Lung (tissue), 12 donors: ENCODE results near the gene CTDSP1. TPM values are rescaled to one million over a fixed set of nuclear protein-coding genes. Genes with fewer than 3 reads are reported as not detected.

Experiments
- ATAC-seq: fragments of 200-7000 bp; cut with Tn5 transposase; one replicate; pipeline ENCODE4 v1.9.1; 2020; ENCODE audit warnings: moderate number of reproducible peaks; ENCODE audit not compliant: insufficient read depth, low FRiP score
- DNase-seq, 3 donors: peaks; one replicate each; pipeline ENCODE4 v3.0.0-alpha.2; 2013 to 2017
- H3K27ac ChIP-seq, 2 donors: one replicate each; pipeline ENCODE4 v1.5.1; 2013; ENCODE audit warnings: mild to moderate bottlenecking in 2 of 2, moderate library complexity in 2 of 2, control low read depth in 1 of 2, inconsistent platforms in 1 of 2, low read depth in 1 of 2, low read length in 1 of 2
- H3K27me3 ChIP-seq, 3 donors: one replicate each; pipeline ENCODE4 v1.5.1; 2013; ENCODE audit warnings: low read length in 2 of 3; ENCODE audit not compliant: control insufficient read depth in 3 of 3, insufficient read depth in 3 of 3
- H3K36me3 ChIP-seq, 4 donors: one replicate each; pipeline ENCODE4 v1.5.1; 2013; ENCODE audit warnings: low read length in 4 of 4, mild to moderate bottlenecking in 1 of 4, moderate library complexity in 1 of 4; ENCODE audit not compliant: control insufficient read depth in 4 of 4, insufficient read depth in 4 of 4
- H3K4me1 ChIP-seq, 5 donors: one replicate each; pipeline ENCODE4 v1.5.1; 2013; ENCODE audit warnings: low read length in 5 of 5, mild to moderate bottlenecking in 2 of 5, moderate library complexity in 1 of 5; ENCODE audit not compliant: control insufficient read depth in 5 of 5, insufficient read depth in 5 of 5
- H3K4me3 ChIP-seq: one replicate; pipeline ENCODE4 v1.5.1; 2013; ENCODE audit warnings: mild to moderate bottlenecking, control low read depth, moderate library complexity
- H3K9ac ChIP-seq, 2 donors: one replicate each; pipeline ENCODE4 v1.5.1; 2013; ENCODE audit warnings: low read length in 2 of 2, control low read depth in 1 of 2; ENCODE audit not compliant: insufficient read depth in 1 of 2
- H3K9me3 ChIP-seq, 4 donors: one replicate each; pipeline ENCODE4 v1.5.1; 2013; ENCODE audit warnings: low read length in 3 of 4, mild to moderate bottlenecking in 1 of 4, moderate library complexity in 1 of 4; ENCODE audit not compliant: control insufficient read depth in 4 of 4, insufficient read depth in 3 of 4
- WGBS, 2 donors: extraction: QIAGEN DNeasy Blood & Tissue Kit; methylation state at CpG; one replicate each; pipeline ENCODE4 v1.1.7; 2013; 5-methylcytosine and 5-hydroxymethylcytosine counted together
- polyA plus RNA-seq, 2 donors: library from polyadenylated mRNA; stranded (reverse); fragments of 200-250 nt; gene quantifications; one replicate each; pipeline ENCODE4 v1.2.1, GENCODE V29; 2013
- total RNA-seq, 2 donors: library from RNA; depleted of rRNA in 1 of 2; stranded (reverse); fragments of >200 nt in 1 of 2; gene quantifications; one replicate each; pipeline ENCODE4 v1.2.1, GENCODE V29; 2014 to 2021
- TF ChIP-seq, protein P1 (sequence below): IDR thresholded peaks from 2 replicates; pipeline ENCODE4 v1.5.1; 2012; ENCODE audit warnings: mild to moderate bottlenecking; ENCODE audit errors: control extremely low read depth, extremely low read depth
- donor health status: control.
- donor health status: control.
- donor health status: Bipolar disorder and iron deficiency.
- donor health status: healthy.
- donor health status: DM: yes; HTN: yes; CAD: no.

The CTDSP1 gene
- total and polyA plus RNA-seq, 4 donors, result 113 to 183 (median 139) TPM

DNA sequence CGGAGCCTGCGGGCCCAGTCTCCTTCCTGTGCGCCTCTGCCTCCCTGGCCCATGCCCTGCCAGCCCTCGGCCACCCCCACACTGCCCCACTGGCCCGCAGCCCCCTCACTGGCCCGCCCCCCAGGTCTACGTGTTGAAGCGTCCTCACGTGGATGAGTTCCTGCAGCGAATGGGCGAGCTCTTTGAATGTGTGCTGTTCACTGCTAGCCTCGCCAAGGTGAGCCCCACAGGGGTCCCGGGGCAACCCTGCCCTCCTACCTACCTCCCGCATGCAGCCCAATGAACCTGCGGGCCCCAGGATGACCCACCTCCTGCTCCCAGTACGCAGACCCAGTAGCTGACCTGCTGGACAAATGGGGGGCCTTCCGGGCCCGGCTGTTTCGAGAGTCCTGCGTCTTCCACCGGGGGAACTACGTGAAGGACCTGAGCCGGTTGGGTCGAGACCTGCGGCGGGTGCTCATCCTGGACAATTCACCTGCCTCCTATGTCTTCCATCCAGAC lies 3.3 kb downstream of the CTDSP1 start:
- peak overlapping the region in 1 of 2 donors; percentile 83 for H3K27ac ChIP-seq
- TF ChIP-seq, protein P1, sequence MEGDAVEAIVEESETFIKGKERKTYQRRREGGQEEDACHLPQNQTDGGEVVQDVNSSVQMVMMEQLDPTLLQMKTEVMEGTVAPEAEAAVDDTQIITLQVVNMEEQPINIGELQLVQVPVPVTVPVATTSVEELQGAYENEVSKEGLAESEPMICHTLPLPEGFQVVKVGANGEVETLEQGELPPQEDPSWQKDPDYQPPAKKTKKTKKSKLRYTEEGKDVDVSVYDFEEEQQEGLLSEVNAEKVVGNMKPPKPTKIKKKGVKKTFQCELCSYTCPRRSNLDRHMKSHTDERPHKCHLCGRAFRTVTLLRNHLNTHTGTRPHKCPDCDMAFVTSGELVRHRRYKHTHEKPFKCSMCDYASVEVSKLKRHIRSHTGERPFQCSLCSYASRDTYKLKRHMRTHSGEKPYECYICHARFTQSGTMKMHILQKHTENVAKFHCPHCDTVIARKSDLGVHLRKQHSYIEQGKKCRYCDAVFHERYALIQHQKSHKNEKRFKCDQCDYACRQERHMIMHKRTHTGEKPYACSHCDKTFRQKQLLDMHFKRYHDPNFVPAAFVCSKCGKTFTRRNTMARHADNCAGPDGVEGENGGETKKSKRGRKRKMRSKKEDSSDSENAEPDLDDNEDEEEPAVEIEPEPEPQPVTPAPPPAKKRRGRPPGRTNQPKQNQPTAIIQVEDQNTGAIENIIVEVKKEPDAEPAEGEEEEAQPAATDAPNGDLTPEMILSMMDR, result no peak
- ATAC-seq, result no peak
- H3K27me3 ChIP-seq, result no peaks in the 10 kb centered on the region
- H3K9me3 ChIP-seq, result no peaks in the 10 kb centered on the region
- H3K9ac ChIP-seq, result no peak overlapping the region
- H3K36me3 ChIP-seq, result peaks cover 9 to 33% (median 14%) of the 10 kb centered on the region in 4 donors
- no peak overlapping the region for H3K4me3 ChIP-seq
- WGBS, 2 donors, result 81 to 86% methylated on average over 26 of the region's 26 CpGs
- H3K4me1 ChIP-seq, result peaks cover 0 to 50% (median 28%) of the 10 kb centered on the region in 5 donors
- no peak for DNase-seq

DNA sequence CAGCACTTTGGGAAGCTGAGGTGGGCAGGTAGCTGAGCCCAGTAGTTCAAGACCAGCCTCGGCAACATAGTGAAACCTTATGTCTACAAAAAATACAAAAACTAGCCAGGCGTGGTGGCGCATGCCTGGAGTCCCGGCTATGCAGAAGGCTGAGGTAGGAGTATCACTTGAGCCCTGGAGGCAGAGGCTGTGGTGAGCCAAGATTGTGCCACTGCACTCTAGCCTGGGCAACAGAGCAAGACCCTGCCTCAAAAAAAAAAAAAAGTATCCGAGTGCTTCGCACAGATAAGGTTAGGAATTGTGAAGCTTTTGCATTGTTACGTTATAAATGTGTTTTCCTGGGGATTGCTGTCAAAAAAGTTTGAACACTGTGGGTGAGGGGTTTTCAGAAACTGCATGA lies 4.1 kb downstream of the CTDSP1 start:
- Histone ChIP-seq H3K4me1 (peaks cover 0 to 46% (median 28%) of the 10 kb centered on the region in 5 donors), H3K27ac (no peak overlapping the region), H3K36me3 (peaks cover 9 to 33% (median 14%) of the 10 kb centered on the region in 4 donors), H3K27me3 (no peaks in the 10 kb centered on the region), H3K4me3 (no peak overlapping the region), H3K9me3 (no peaks in the 10 kb centered on the region), H3K9ac (no peak overlapping the region)
- TF ChIP-seq, protein P1, result no peak
- no peak for ATAC-seq
- WGBS, 2 donors, result 77 to 81% methylated on average over 7 of the region's 7 CpGs
- no peak for DNase-seq

- H3K4me1 ChIP-seq, result peaks cover 0 to 46% (median 28%) of the 10 kb centered on the region in 5 donors
- no peak for ATAC-seq
- TF ChIP-seq, protein P1, result no peak
- H3K4me3 ChIP-seq, result no peak overlapping the region
- WGBS, 2 donors, result 75 to 76% methylated on average over 15 to 16 of the region's 16 CpGs
- H3K27me3 ChIP-seq, result no peaks in the 10 kb centered on the region
- H3K9ac ChIP-seq, result no peak overlapping the region
- peak overlapping the region in 1 of 2 donors; percentile 7 for H3K27ac ChIP-seq
- no peak for DNase-seq
- H3K9me3 ChIP-seq, result no peaks in the 10 kb centered on the region
- H3K36me3 ChIP-seq, result peaks cover 9 to 33% (median 14%) of the 10 kb centered on the region in 4 donors
Measured at GRCh38 chr2:218404351-218405085, 4.8 kb downstream of the CTDSP1 start.
